NCI-H1105 treated with DMSO at 0.1 percent for 48 hours (cell line): ENCODE results near the gene RAB36.

Source experiments
- DNase-seq: peaks from one replicate; lab custom pipeline; 2025; lab: John Stamatoyannopoulos, UW

RAB36 gene

DNA sequence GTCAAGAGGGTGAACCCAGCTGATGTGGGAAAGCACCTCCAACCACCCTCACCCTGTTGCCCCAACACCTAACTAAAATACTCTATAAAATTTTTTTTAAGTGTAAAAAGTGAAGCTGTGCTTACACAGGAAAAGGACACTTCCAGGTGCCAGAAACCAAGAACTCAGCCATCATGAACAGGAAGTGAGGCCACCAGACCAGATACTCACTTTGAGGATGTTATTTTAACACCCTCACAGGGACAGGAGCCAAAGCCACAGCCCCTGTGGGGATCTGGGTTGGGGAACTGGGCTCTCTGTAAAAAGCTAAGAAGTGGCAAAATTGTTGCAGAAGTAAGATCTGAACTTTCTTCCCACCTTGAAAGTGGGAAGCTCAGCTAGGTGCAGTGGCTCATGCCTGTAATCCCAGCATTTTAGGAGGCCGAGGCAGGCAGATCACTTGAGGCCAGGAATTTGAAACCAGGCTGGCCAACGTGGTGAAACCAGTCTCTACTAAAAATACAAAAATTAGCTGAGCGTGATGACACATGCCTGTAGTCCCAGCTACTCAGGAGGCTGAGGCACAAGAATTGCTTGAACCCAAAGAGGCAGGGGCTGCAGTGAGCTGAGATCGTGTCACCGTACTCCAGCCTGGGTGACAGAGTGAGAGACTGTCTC is 7.2 kb upstream of the RAB36 start:
- DNase-seq = no peak

- no peak for DNase-seq
Measured at GRCh38 chr22:23138584-23139435, 6.5 kb upstream of the RAB36 start.

DNA sequence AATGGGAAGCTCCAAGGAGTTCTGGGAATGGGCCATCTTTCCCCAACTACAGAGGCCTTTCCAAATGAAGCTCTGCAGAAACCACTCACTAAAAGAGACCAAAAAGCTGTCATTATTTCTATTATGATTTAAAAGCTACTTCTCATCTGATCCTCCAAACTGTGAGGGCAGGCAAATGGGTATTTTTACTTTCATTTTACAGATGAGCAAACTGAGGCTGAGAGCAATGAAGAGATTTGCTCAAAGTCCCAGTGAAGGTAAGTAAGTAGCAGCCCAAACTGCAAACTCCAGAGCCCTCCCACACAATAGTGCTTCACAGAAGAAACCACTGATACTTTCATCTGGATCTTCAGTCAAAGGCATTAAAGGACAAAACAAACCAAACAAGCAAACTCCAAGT is 4.9 kb upstream of the RAB36 start:
- no peak for DNase-seq

DNA sequence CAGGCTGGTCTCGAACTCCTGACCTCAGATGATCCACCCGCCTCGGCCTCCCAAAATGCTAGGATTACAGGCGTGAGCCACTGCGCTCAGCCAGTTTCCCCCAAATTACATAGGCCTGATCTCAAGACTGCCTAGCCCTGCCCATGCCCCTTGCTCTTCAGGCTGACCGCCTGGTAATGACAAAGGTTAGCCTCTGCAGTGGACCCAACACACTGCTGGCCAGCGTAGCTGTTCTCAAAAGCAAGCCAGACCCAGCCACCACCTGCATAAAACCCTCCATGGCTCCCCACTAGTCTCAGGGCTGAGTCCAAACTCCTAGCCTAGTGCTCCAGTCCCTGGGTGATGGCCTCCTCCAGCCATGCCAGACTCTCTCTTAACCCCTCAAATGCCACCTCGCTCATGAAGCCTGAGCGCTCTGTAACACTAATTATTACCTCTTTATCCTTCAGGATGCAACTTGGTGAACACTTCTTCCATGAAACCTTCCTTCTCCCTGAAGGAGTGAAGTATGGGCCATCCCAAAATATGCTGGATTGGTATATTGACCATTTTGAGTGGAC is 2.7 kb upstream of the RAB36 start:
- no peak for DNase-seq

GRCh38 chr22:23143119-23143518 is 2.2 kb upstream of the RAB36 start:
- DNase-seq = no peak

- DNase-seq = no peak
Measured at GRCh38 chr22:23144432-23144831, 845 bp upstream of the RAB36 start.

GRCh38 chr22:23145878-23146470 is 697 bp downstream of the RAB36 start:
- DNase-seq = no peak

DNA sequence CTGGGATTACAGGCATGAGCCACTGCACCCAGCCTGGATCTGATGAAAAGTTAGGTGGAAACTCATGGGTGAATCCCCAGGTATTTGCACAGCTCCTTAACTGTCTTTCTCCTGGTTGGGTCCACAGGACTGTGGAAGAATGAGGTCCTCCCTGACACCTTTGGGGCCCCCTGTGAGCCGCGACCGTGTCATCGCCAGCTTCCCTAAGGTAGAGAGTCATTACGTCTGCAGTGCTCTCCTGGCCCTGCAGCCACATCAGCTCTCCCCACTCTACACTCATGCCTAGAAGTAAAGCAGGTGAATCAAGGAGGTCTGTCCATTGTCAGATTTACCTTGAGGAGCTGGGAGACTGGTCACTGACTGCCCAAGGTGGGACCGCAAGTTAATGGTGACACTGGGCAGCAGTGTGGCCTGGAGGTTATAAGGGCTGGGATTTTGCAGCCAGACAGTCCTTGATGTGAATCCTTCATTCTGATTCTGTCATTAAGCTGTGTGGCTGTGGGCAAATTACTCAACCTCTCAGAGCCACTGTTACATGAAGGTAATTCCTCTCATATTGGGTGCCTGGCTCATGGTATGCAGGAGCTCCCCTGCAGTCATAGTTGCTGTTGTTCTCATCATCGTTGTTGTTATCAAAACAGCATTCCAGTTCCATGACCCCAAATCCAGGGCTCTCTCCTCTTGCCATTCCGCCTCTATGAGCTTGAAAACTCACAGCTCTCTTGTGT is 1.4 kb downstream of the RAB36 start:
- no peak for DNase-seq

- no peak for DNase-seq
Measured at GRCh38 chr22:23147617-23148387, 2.5 kb downstream of the RAB36 start.

DNA sequence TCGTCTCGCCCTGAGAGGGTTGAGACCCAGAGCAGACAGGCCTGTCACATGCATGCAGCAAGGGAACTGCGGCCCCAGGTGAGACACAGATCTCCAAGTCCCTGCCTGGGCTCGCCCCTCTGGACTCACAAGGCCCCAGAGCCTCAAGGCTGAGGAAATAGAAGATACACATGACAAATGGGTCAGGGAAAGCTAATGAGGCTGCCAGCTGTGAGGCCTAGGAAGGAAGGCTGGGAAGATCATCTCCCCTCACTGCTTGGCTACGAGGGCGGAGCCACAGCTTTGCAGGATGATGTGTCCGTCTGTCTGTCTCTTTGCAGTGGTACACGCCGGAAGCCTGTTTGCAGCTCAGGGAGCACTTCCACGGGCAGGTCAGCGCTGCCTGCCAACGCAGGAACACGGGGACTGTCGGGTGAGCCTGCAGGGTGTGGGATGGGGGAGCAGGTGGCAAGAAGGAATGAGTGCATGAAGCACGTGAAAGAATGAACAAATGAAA is 4.5 kb downstream of the RAB36 start:
- DNase-seq = no peak

DNA sequence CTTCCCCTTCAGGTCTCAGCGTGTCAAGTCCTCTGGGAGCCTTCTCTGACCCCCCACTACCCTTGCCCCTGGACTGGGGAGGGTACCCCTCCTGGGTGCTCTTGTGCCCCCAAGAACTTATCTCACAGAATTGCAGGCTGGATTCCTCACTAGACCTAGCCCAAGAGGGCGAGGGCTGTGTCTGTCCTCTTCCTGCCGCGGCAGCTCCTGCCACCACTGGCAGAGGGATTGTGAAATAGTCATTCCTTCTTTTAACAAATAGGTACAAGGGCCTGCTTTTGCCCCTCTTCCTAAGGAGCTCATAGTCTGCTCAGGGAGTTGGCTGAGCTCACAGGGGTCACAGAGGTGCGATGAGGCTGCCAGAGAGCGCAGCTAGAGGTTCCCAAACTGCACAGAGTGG is 5.5 kb downstream of the RAB36 start:
- no peak for DNase-seq

- no peak for DNase-seq
Measured at GRCh38 chr22:23151827-23152226, 6.5 kb downstream of the RAB36 start.

GRCh38 chr22:23152238-23153114 is 7.2 kb downstream of the RAB36 start:
- DNase-seq = no peak

GRCh38 chr22:23153994-23154393 is 8.7 kb downstream of the RAB36 start:
- DNase-seq = no peak

DNA sequence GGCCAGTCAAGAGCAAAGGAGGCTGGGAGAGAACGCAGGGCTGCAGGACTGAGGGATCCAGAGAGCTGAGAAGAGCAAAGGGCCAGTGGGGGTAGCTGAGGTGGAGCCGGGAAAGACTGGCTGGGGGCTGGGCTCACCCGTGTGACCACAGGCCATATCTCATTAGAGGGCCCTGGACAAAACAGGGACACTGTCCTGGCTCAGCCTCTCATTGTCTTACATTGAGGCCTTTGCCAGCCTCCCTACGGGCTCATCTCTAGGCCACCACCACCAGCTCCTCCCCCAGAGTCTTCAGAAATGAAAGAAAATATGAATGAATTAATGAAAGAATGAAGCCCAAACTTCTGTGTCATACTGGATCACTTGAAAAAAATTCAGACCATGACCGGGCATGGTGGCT is 9.2 kb downstream of the RAB36 start:
- no peak for DNase-seq

DNA sequence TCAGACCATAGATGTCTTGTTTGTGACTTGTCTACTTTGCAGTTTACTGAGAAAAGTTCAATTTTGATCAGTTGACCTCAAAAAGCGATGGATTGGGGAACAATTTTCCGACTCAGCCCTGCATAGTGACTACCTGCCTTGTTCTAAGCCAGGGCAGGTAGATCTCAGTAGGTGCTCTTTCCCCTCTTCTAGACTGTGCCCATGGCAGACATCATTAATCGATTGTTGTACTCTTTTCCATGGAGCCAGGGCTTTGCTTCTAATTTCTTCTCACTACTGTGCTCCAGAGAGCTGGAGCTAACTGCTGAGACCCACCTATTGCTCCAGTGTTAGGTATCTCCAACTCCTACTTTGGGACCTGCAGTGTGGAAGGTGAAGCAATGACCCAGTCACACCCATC is 9.9 kb downstream of the RAB36 start:
- no peak for DNase-seq

DNA sequence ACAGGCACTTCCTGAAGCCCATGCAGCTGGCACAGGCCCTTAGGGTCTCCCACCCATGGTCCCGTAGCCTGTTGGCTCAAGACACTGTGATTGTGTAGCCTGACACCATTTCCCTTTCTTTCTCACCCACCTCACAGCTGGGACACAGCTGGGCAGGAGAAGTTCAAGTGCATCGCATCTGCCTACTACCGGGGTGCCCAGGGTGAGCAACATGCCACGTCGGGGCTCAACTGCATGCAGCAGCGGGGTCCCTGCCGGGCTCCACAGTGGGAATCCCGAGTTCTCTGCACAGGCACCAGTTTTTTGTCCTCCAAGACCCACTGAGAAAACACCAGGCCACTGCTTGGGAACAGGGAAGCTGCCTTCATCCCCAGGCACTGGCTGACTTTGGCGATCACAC is 10.6 kb downstream of the RAB36 start:
- no peak for DNase-seq

DNA sequence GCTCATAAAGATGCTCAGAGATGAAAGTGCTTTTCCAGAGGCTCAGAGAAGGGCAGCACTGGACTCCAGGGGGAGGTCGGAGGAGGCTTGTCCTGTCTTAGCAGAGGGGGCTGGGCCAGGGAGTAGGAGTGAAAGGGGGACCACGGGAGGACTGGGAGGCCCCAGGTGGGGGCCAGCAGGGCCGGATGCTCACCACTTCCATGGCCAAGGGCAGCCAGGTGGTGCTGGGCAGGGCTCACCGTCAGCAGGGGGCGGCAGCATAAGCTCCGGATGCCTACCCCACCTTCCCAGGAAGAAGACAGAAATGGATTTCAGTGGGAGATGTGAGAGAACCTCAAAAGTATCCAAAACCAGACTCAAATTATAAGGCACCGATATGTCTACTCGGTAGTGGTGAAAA is 11.0 kb downstream of the RAB36 start:
- no peak for DNase-seq

DNA sequence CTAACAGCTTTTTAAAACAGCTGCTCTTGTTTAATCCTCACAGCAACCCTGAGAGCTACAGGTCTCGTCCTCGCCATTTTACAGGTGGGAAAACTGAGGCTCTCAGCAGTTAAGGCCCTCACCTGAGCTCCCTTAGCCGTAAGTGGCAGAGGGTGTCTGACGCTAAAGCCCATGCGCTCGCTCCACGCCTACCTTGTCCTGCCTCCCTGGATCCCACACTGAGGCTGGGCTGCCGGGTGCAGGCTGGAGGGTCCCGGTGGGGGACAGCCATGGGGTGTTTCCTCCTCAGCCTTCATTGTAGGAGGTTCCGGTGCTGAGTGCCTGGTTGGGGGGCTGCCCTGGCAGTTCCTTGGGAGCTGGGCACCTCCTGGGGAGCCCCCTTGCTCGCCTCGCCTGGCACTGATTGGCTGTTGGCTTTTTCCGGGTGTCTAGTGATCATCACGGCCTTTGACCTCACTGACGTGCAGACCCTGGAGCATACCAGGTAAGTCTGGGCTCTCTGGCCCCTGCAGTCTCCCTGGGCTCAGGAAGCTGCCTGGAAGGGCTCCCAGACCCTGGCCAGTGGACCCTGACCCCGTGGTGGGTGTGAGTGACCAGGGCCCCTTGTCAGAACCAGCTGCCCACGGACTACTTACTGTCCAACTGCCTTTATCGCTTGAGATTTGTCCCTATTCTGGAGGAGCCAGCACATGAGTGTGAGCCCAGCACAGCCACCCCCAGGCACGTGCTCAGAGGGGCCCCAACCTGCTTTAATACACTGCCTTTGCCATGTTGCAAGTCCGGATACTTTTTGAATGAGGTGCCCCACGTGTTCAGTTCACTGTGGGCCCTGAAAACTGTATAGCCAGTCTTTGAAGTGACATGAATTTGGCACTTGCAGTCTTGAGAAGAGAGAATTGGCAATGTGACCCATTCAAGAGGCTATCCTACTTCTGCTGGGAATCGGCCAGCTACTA is 12.6 kb downstream of the RAB36 start:
- no peak for DNase-seq
